ENCODE measurements around the gene ADGRL3. TPM values are rescaled to one million over a fixed set of nuclear protein-coding genes. Genes with fewer than 3 reads are reported as not detected.

ADGRL3 gene
- total and polyA plus RNA-seq, 3 experiments from 2014 or later, result not detected

DNA sequence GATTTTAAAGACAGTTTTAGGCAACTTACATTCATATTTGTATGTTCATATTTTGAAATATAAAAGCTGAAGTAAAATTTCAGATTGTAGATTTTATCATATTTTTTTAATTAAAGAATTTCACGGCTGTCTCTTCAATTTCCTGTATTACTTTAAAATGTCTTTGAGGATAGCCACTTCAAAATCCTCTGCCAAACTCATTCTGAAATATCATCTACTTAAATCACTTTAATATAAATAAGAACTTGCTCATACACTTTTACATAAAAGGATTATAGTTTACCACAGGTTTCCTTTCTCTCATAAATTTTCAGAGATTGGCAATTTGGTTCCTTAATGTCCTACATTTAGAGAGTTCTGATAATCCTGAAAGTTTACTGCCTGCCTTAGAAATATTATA is 478.2 kb downstream of the ADGRL3 start:
- Histone ChIP-seq H3K9me3 (ENCODE audit: low read length) (no peaks in the 10 kb centered on the region), H3K4me1 (ENCODE audit: insufficient read depth, low read length) (no peaks in the 10 kb centered on the region), H3K27me3 (ENCODE audit: insufficient read depth, low read length, poor library complexity, severe bottlenecking) (no peaks in the 10 kb centered on the region), H3K4me3 (ENCODE audit: low read length) (no peak overlapping the region), H3K27ac (ENCODE audit: low read depth, low read length) (no peak overlapping the region), H3K36me3 (ENCODE audit: insufficient read depth, low read length) (no peaks in the 10 kb centered on the region)
- H3K36me3 Mint-ChIP-seq, result peaks cover 0 to 2% (median 0%) of the 10 kb centered on the region in 3 donors
- no peaks in the 10 kb centered on the region for H3K4me1 Mint-ChIP-seq
- H3K27me3 Mint-ChIP-seq, result no peaks in the 10 kb centered on the region
- POLR2A ChIA-PET, result no interaction called here
- H3K27ac Mint-ChIP-seq, result no peak overlapping the region
- H3K9me3 Mint-ChIP-seq, result peaks cover 2 to 12% (median 6%) of the 10 kb centered on the region in 5 donors
- no peak for DNase-seq
- no peak overlapping the region for H3K4me3 Mint-ChIP-seq
- CTCF ChIA-PET, result no interaction called here

DNA sequence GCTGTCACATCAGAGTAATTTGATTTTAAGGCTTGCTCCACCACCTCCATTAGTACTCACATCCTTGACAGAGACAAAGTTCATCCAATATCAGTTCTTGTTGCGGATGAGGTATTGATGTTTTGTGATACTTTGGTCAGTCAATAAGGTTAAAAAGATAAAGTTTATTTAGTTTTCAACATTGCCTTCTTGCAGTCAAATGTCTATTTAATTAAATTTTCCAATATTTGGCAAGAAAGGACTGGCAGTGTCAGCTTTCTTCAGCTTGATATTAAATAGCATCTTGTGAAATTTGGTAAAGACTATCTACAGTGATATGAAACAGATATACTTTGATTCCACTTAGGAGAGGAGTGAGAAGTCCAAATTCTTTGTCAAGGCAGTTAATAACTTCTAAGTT is 493.4 kb downstream of the ADGRL3 start:
- H3K27me3 Mint-ChIP-seq, result peaks cover 0 to 2% of the 10 kb centered on the region in 2 donors
- H3K4me3 Mint-ChIP-seq, result no peak overlapping the region
- ChIA-PET CTCF (no interaction called here), POLR2A (no interaction called here)
- no peaks in the 10 kb centered on the region for H3K9me3 ChIP-seq (ENCODE audit: low read length)
- no peaks in the 10 kb centered on the region for H3K36me3 ChIP-seq (ENCODE audit: insufficient read depth, low read length)
- no peak for DNase-seq
- H3K4me1 ChIP-seq (ENCODE audit: insufficient read depth, low read length), result no peaks in the 10 kb centered on the region
- peaks cover 2 to 19% (median 6%) of the 10 kb centered on the region in 5 donors for H3K9me3 Mint-ChIP-seq
- no peaks in the 10 kb centered on the region for H3K36me3 Mint-ChIP-seq
- H3K4me1 Mint-ChIP-seq, result no peaks in the 10 kb centered on the region
- no peak overlapping the region for H3K4me3 ChIP-seq (ENCODE audit: low read length)
- H3K27ac ChIP-seq (ENCODE audit: low read depth, low read length), result no peak overlapping the region
- H3K27me3 ChIP-seq (ENCODE audit: insufficient read depth, low read length, poor library complexity, severe bottlenecking), result no peaks in the 10 kb centered on the region
- no peak overlapping the region for H3K27ac Mint-ChIP-seq

DNA sequence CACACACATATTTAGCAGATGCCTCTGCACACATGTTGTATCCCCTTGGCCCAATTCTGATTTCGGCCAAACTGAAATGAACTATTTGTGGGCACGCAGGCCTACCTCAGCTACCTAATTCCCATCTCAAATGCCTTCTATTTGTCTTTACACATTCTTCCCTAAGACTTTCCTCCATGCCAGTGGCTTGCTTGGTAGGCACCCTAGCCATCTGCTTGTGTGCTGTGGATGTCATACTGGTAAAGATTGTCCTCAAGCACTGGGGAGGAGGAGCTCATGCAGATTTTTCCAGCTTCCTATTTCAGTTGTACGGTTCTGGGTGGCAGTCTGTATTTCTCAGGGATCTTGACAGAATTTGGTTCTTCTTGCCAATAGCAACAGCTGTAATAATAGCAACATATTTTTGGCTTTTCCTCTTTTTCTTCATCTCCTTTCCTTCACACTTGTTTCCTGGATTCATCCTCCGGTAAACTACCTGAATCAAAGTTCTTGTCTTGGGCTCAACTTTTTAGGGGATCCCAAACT is 514.3 kb downstream of the ADGRL3 start:
- Histone ChIP-seq H3K9me3 (ENCODE audit: low read length) (no peaks in the 10 kb centered on the region), H3K27ac (ENCODE audit: low read depth, low read length) (no peak overlapping the region), H3K27me3 (ENCODE audit: insufficient read depth, low read length, poor library complexity, severe bottlenecking) (no peaks in the 10 kb centered on the region), H3K36me3 (ENCODE audit: insufficient read depth, low read length) (no peaks in the 10 kb centered on the region), H3K4me1 (ENCODE audit: insufficient read depth, low read length) (no peaks in the 10 kb centered on the region), H3K4me3 (ENCODE audit: low read length) (no peak overlapping the region)
- peaks cover 3 to 9% (median 6%) of the 10 kb centered on the region in 5 donors for H3K9me3 Mint-ChIP-seq
- no peaks in the 10 kb centered on the region for H3K27me3 Mint-ChIP-seq
- H3K4me1 Mint-ChIP-seq, result no peaks in the 10 kb centered on the region
- H3K4me3 Mint-ChIP-seq, result no peak overlapping the region
- ChIA-PET CTCF (no interaction called here), POLR2A (no interaction called here)
- no peak for DNase-seq
- no peaks in the 10 kb centered on the region for H3K36me3 Mint-ChIP-seq
- H3K27ac Mint-ChIP-seq, result no peak overlapping the region

DNA sequence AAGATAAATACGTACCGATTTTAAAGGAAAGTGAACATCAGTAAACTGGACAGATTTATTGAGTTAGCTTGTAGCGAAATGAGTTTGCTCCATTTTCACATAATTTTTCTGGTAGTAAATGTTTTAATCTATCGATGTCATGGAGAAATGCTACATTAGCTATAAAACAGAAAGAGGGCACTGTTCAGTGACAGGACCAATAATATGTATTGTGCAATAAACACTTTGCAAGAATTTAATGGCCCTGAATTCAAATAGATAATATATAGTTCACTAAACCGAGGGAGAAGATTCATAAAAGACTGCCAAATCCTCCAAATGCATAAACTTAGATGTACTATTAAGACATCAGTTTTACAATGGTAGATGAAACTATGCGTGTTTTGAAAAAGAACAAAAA is 516.3 kb downstream of the ADGRL3 start:
- no peaks in the 10 kb centered on the region for H3K4me1 Mint-ChIP-seq
- CTCF ChIA-PET, result no interaction called here
- no peaks in the 10 kb centered on the region for H3K27me3 Mint-ChIP-seq
- no peak for DNase-seq
- Histone ChIP-seq H3K4me3 (ENCODE audit: low read length) (no peak overlapping the region), H3K9me3 (ENCODE audit: low read length) (no peaks in the 10 kb centered on the region), H3K27ac (ENCODE audit: low read depth, low read length) (no peak overlapping the region), H3K36me3 (ENCODE audit: insufficient read depth, low read length) (no peaks in the 10 kb centered on the region), H3K4me1 (ENCODE audit: insufficient read depth, low read length) (no peaks in the 10 kb centered on the region), H3K27me3 (ENCODE audit: insufficient read depth, low read length, poor library complexity, severe bottlenecking) (no peaks in the 10 kb centered on the region)
- no peak overlapping the region for H3K27ac Mint-ChIP-seq
- H3K36me3 Mint-ChIP-seq, result no peaks in the 10 kb centered on the region
- POLR2A ChIA-PET, result no interaction called here
- H3K4me3 Mint-ChIP-seq, result no peak overlapping the region
- peaks cover 5 to 14% (median 11%) of the 10 kb centered on the region in 5 donors for H3K9me3 Mint-ChIP-seq

DNA sequence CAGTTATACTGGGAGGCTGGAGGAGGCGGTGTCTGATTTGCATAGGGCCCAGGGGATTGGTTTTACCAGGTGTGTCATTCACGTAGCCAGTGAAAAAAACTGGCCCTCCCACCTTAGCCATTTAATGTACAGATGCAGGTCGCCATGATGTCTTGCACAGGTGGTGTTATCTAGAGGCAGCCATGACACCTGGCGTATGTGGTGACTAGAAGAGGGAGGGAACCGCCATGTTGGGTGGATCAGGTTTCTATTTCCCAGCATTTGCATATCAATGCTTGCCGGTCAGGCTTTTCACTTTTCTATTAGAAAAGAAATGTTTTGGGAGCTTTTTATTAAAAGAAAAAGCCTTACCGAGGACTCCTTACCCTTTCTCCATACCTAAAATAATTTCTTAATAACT is 523.4 kb downstream of the ADGRL3 start:
- ChIA-PET POLR2A (no interaction called here), CTCF (interaction anchor here (1.3 kb wide), 1 partner anchor 12 kb away, joined by 3 read pairs; no protein-coding TSS in a partner anchor)
- Histone ChIP-seq H3K9me3 (ENCODE audit: low read length) (no peaks in the 10 kb centered on the region), H3K27me3 (ENCODE audit: insufficient read depth, low read length, poor library complexity, severe bottlenecking) (no peaks in the 10 kb centered on the region), H3K27ac (ENCODE audit: low read depth, low read length) (no peak overlapping the region), H3K4me1 (ENCODE audit: insufficient read depth, low read length) (no peaks in the 10 kb centered on the region), H3K36me3 (ENCODE audit: insufficient read depth, low read length) (no peaks in the 10 kb centered on the region), H3K4me3 (ENCODE audit: low read length) (no peak overlapping the region)
- no peak for DNase-seq
- Mint-ChIP-seq H3K27ac (no peak overlapping the region), H3K4me1 (no peaks in the 10 kb centered on the region), H3K27me3 (no peaks in the 10 kb centered on the region), H3K36me3 (no peaks in the 10 kb centered on the region), H3K9me3 (peaks cover 2 to 18% (median 17%) of the 10 kb centered on the region in 5 donors), H3K4me3 (no peak overlapping the region)

DNA sequence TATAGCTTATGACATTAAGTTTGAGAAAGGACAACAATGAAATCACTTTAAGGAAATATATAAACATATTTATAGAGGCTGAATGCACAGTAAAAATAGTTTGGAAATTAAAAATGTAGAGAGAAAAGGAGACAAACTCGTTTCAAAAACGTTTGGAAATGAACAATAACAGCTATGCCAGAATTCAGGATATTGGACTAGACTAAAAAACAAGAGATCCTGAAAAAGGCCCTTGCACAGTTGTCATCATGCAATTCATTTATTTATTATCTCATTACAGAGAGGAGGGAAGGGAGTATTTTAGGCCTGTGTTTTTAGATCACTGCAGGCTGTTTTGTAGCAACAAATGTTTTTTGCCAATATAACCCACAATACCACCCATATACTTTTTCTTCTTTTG is 527.2 kb downstream of the ADGRL3 start:
- Mint-ChIP-seq H3K4me3 (no peak overlapping the region), H3K4me1 (no peaks in the 10 kb centered on the region), H3K9me3 (peaks cover 0 to 18% (median 14%) of the 10 kb centered on the region in 5 donors), H3K27me3 (no peaks in the 10 kb centered on the region), H3K36me3 (no peaks in the 10 kb centered on the region), H3K27ac (no peak overlapping the region)
- Histone ChIP-seq H3K4me3 (ENCODE audit: low read length) (no peak overlapping the region), H3K9me3 (ENCODE audit: low read length) (no peaks in the 10 kb centered on the region), H3K27me3 (ENCODE audit: insufficient read depth, low read length, poor library complexity, severe bottlenecking) (no peaks in the 10 kb centered on the region), H3K27ac (ENCODE audit: low read depth, low read length) (no peak overlapping the region), H3K36me3 (ENCODE audit: insufficient read depth, low read length) (no peaks in the 10 kb centered on the region), H3K4me1 (ENCODE audit: insufficient read depth, low read length) (no peaks in the 10 kb centered on the region)
- CTCF ChIA-PET, result no interaction called here
- POLR2A ChIA-PET, result no interaction called here
- DNase-seq, result no peak

DNA sequence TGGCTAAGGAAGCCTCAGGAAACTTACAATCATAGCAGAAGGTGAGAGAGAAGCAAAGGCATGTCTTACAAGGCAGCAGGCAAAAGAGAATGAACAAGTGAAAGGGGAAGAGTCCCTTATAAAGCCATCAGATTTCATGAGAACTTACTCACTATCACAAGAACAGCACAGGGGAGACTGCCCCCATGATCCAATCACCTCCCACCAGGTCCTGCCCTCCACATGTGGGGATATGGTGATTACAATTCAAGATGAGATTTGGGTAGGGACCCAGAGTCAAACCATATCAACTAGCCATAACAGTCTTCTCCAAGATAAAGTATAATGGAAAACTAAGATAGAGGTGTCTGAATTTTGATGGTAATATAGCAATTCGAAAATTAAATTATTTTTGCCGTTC is 534.3 kb downstream of the ADGRL3 start:
- POLR2A ChIA-PET, result no interaction called here
- H3K4me3 Mint-ChIP-seq, result no peak overlapping the region
- CTCF ChIA-PET, result no interaction called here
- Histone ChIP-seq H3K27me3 (ENCODE audit: insufficient read depth, low read length, poor library complexity, severe bottlenecking) (no peaks in the 10 kb centered on the region), H3K4me3 (ENCODE audit: low read length) (no peak overlapping the region), H3K4me1 (ENCODE audit: insufficient read depth, low read length) (no peaks in the 10 kb centered on the region), H3K27ac (ENCODE audit: low read depth, low read length) (no peak overlapping the region), H3K36me3 (ENCODE audit: insufficient read depth, low read length) (no peaks in the 10 kb centered on the region), H3K9me3 (ENCODE audit: low read length) (no peaks in the 10 kb centered on the region)
- no peak overlapping the region for H3K27ac Mint-ChIP-seq
- no peak for DNase-seq
- H3K36me3 Mint-ChIP-seq, result no peaks in the 10 kb centered on the region
- no peaks in the 10 kb centered on the region for H3K4me1 Mint-ChIP-seq
- H3K27me3 Mint-ChIP-seq, result no peaks in the 10 kb centered on the region
- H3K9me3 Mint-ChIP-seq, result peaks cover 6 to 18% (median 12%) of the 10 kb centered on the region in 5 donors

DNA sequence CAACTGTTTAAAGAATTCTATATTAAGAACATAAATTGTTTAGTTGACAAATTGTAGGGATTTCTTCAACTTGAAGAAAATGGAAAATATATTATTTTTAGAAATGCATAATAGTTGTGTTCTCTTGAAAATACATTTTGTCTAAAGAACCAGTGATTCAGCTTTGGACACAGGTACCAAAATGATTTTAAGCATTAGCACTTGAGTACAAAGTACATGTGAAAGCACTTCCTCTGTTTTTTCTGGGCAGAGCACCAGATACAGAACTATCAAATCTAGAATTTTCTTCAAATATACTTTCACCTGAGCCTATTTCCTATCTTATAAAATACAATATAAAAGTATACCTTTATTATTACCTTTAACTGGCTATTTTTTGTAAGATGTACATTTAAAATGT is 539.8 kb downstream of the ADGRL3 start:
- H3K27ac ChIP-seq (ENCODE audit: low read depth, low read length), result no peak overlapping the region
- no peaks in the 10 kb centered on the region for H3K36me3 ChIP-seq (ENCODE audit: insufficient read depth, low read length)
- H3K4me1 Mint-ChIP-seq, result no peaks in the 10 kb centered on the region
- H3K27me3 Mint-ChIP-seq, result no peaks in the 10 kb centered on the region
- no peak for DNase-seq
- H3K4me3 ChIP-seq (ENCODE audit: low read length), result no peak overlapping the region
- no peaks in the 10 kb centered on the region for H3K36me3 Mint-ChIP-seq
- no peaks in the 10 kb centered on the region for H3K27me3 ChIP-seq (ENCODE audit: insufficient read depth, low read length, poor library complexity, severe bottlenecking)
- no peak overlapping the region for H3K27ac Mint-ChIP-seq
- CTCF ChIA-PET, result no interaction called here
- POLR2A ChIA-PET, result no interaction called here
- no peaks in the 10 kb centered on the region for H3K9me3 ChIP-seq (ENCODE audit: low read length)
- H3K4me3 Mint-ChIP-seq, result no peak overlapping the region
- no peaks in the 10 kb centered on the region for H3K4me1 ChIP-seq (ENCODE audit: insufficient read depth, low read length)
- peaks cover 4 to 16% (median 5%) of the 10 kb centered on the region in 5 donors for H3K9me3 Mint-ChIP-seq

DNA sequence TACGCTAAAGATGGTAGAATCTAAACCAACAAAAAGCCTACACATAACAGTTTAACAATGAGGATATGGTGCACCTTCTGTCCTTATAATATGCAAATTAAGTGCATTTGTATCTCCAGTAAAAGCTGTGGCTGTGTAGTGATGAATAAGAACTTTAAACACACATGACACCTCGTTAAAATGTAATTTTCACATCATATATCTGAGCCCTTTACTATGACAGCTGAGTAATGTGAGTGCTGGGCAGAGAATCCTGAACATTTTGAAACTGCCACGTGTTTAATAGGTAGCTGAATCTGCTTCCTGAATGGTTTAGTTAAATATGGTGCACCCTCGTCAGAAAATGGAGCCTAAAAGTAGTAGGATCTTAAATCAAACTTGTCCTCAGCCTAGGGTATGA is 540.8 kb downstream of the ADGRL3 start:
- no peak overlapping the region for H3K27ac Mint-ChIP-seq
- H3K36me3 Mint-ChIP-seq, result no peaks in the 10 kb centered on the region

More for the DNA sequence above, 540.8 kb downstream of the ADGRL3 start:
- Histone ChIP-seq H3K9me3 (ENCODE audit: low read length) (no peaks in the 10 kb centered on the region), H3K36me3 (ENCODE audit: insufficient read depth, low read length) (no peaks in the 10 kb centered on the region), H3K27me3 (ENCODE audit: insufficient read depth, low read length, poor library complexity, severe bottlenecking) (no peaks in the 10 kb centered on the region), H3K4me3 (ENCODE audit: low read length) (no peak overlapping the region), H3K27ac (ENCODE audit: low read depth, low read length) (no peak overlapping the region), H3K4me1 (ENCODE audit: insufficient read depth, low read length) (no peaks in the 10 kb centered on the region)
- POLR2A ChIA-PET, result no interaction called here
- no peaks in the 10 kb centered on the region for H3K4me1 Mint-ChIP-seq
- H3K27me3 Mint-ChIP-seq, result no peaks in the 10 kb centered on the region
- H3K4me3 Mint-ChIP-seq, result no peak overlapping the region
- CTCF ChIA-PET, result no interaction called here
- peaks cover 4 to 13% (median 4%) of the 10 kb centered on the region in 5 donors for H3K9me3 Mint-ChIP-seq
- DNase-seq, result no peak
